ENCODE results near the gene MEX3A. TPM values are rescaled to one million over a fixed set of nuclear protein-coding genes. Genes with fewer than 3 reads are reported as not detected.

The MEX3A gene
- total and polyA plus RNA-seq, 10 of the 15 experiments (the other 5 are each of a cell fraction or from before 2014, with no cell fraction given), result 0.11 to 5.1 (median 1.7) TPM

- H3K27me3 ChIP-seq (replicated peaks in 1 of 2; ENCODE audit: control insufficient read depth in 2 of 2, insufficient read depth in 2 of 2, low read length in 1 of 2), result no peaks in the 10 kb centered on the region
- no peak overlapping the region for H3K9ac ChIP-seq (ENCODE audit: control insufficient read depth, insufficient read depth, low read length)
- H3K36me3 ChIP-seq (ENCODE audit: control insufficient read depth in 2 of 2, insufficient read depth in 2 of 2, low read length in 1 of 2), result no peaks in the 10 kb centered on the region
- CTCF ChIA-PET, result interaction anchor here (0.7 to 21.5 kb wide), 19 partner anchors 9 to 295 kb away, joined by 3 to 1294 read pairs (median 4); partner anchors contain the start of genes LMNA and PMF1
- SMC1A ChIA-PET (ENCODE audit: uncharacterized antibody, unreplicated experiment), result interaction anchor here (1.0 to 23.8 kb wide), 3 partner anchors 24 to 58 kb away, joined by 3 to 874 read pairs (median 3); partner anchors contain the start of gene LMNA
- WGBS (ENCODE audit: insufficient coverage, insufficient replicate concordance, low lambda C conversion rate, missing lambda C conversion rate), result 38% methylated on average over 14 of the region's 14 CpGs
- FAIRE-seq, result peak; percentile 80
- no peak overlapping the region for H3K4me2 ChIP-seq (ENCODE audit: control insufficient read depth, insufficient read depth)
- BruUV-seq (replicated peaks), result no TSS peak
- POLR2A ChIA-PET, result interaction anchor here (1.2 to 2.2 kb wide), 2 partner anchors 33 to 38 kb away, joined by 4 to 9 read pairs; no protein-coding TSS in a partner anchor
- in situ Hi-C loops (cut with MboI), result loop anchor here (5.0 kb wide), 2 partner anchors 41 to 131 kb away; no protein-coding TSS in a partner anchor
- no peak overlapping the region for H3K4me3 ChIP-seq
- RAD21 ChIA-PET (ENCODE audit: unreplicated experiment), result interaction anchor here (0.6 to 22.4 kb wide), 5 partner anchors 31 to 228 kb away, joined by 3 to 695 read pairs (median 11); partner anchors contain the start of gene LMNA
- H3K27ac ChIP-seq (ENCODE audit: control insufficient read depth, insufficient read depth), result no peak overlapping the region
- peak; percentile 99 for ATAC-seq
- peaks cover 5% of the 10 kb centered on the region for H3K4me1 ChIP-seq (ENCODE audit: control insufficient read depth, insufficient read depth, low read length)
- DNase-seq (ENCODE audit: low read depth, low spot score), result no peak
- no peaks in the 10 kb centered on the region for H3K9me3 ChIP-seq (replicated peaks; ENCODE audit: control insufficient read depth, insufficient read depth, low read length)
- no peaks in the 10 kb centered on the region for H4K20me1 ChIP-seq (ENCODE audit: control insufficient read depth, insufficient read depth)
- no peak overlapping the region for H2AFZ ChIP-seq (ENCODE audit: control insufficient read depth, low read depth, low read length)
- peaks cover 2% of the 10 kb centered on the region; the same call in 1 of the 2 replicates for H3K79me2 ChIP-seq (ENCODE audit: control insufficient read depth, insufficient read depth, low read length)
- intact Hi-C loops (cut with micrococcal nuclease; ENCODE audit: unreplicated experiment), result loop anchor here (1.0 to 10.0 kb wide), 3 partner anchors 39 to 194 kb away; partner anchors contain the start of genes SMG5 and TMEM79
- no peak for TF ChIP-seq RUNX3 (IDR thresholded peaks at IDR 0.05; ENCODE audit: low read length)
- no peak for TF ChIP-seq CEBPZ (IDR thresholded peaks at IDR 0.05; ENCODE audit: low read depth, low read length)
- TF ChIP-seq POU2F2 (IDR thresholded peaks at IDR 0.05; ENCODE audit: borderline replicate concordance, low read depth, low read length), result no peak
- TF ChIP-seq YY1 (IDR thresholded peaks at IDR 0.05; ENCODE audit: low read depth, low read length), result peak; percentile 73
- no peak for TF ChIP-seq CBX3 (IDR thresholded peaks at IDR 0.05; ENCODE audit: borderline replicate concordance, low read depth)
- TF ChIP-seq STAT3 (IDR thresholded peaks at IDR 0.05; ENCODE audit: low read depth, low read length), result no peak
- TF ChIP-seq NKRF (conservative IDR thresholded peaks at IDR 0.05), result no peak
- TF ChIP-seq SUZ12 (IDR thresholded peaks at IDR 0.05; ENCODE audit: unreplicated experiment), result no peak
- 0 out of 2 replicates have a peak, but pooled peaks have one; percentile 41 for TF ChIP-seq TCF12 (IDR thresholded peaks at IDR 0.05; ENCODE audit: low read depth, low read length)
- TF ChIP-seq SIN3A (IDR thresholded peaks at IDR 0.05; ENCODE audit: low read depth, low read length), result no peak
- no peak for TF ChIP-seq E4F1 (IDR thresholded peaks at IDR 0.05; ENCODE audit: borderline replicate concordance, partially characterized antibody)
- TF ChIP-seq ESRRA (IDR thresholded peaks at IDR 0.05; ENCODE audit: low read length), result no peak
- TF ChIP-seq JUNB (IDR thresholded peaks at IDR 0.05), result no peak
- no peak for TF ChIP-seq ZNF217 (IDR thresholded peaks at IDR 0.05)
- no peak for TF ChIP-seq NFXL1 (IDR thresholded peaks at IDR 0.05; ENCODE audit: borderline replicate concordance)
- no peak for TF ChIP-seq IRF5 (IDR thresholded peaks at IDR 0.05; ENCODE audit: borderline replicate concordance)
Observed at GRCh38 chr1:156090840-156091188, 8.5 kb upstream of the MEX3A start.

Data from GM12878 (cell line).